Measurements from ENCODE around the gene ZNF831.

ZNF831 gene

DNA sequence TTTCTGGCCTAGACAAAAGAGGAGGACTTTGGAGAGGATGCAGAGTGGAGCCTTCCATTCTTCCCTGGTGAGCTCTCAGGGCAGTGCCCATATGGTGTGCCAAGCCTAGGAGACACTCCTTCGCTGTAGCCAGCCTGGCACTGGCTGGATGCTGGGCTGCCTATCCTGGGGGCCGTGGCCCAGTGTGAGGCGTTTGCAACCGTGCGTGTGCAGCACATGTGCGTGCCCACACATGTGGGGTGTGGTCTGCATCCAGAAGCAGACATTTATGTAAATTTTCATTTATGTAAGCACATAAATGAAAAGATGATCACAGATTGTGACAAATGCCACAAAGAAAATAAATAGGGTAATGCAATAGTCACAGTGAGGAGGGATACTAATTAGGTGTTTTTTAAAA, 35.8 kb upstream of the ZNF831 start:
- no peak for DNase-seq (ENCODE audit: low read depth)
- no peak overlapping the region for H3K4me3 ChIP-seq (ENCODE audit: low read depth, low read length)
- TF ChIP-seq, protein P1, sequence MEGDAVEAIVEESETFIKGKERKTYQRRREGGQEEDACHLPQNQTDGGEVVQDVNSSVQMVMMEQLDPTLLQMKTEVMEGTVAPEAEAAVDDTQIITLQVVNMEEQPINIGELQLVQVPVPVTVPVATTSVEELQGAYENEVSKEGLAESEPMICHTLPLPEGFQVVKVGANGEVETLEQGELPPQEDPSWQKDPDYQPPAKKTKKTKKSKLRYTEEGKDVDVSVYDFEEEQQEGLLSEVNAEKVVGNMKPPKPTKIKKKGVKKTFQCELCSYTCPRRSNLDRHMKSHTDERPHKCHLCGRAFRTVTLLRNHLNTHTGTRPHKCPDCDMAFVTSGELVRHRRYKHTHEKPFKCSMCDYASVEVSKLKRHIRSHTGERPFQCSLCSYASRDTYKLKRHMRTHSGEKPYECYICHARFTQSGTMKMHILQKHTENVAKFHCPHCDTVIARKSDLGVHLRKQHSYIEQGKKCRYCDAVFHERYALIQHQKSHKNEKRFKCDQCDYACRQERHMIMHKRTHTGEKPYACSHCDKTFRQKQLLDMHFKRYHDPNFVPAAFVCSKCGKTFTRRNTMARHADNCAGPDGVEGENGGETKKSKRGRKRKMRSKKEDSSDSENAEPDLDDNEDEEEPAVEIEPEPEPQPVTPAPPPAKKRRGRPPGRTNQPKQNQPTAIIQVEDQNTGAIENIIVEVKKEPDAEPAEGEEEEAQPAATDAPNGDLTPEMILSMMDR (IDR thresholded peaks at IDR 0.05; ENCODE audit: low read depth, low read length, missing control alignments), result no peak

- no peak overlapping the region for H3K4me3 ChIP-seq (ENCODE audit: low read depth, low read length)
- no peak for DNase-seq (ENCODE audit: low read depth)
- TF ChIP-seq, protein P1 (IDR thresholded peaks at IDR 0.05; ENCODE audit: low read depth, low read length, missing control alignments), result no peak
Observed at GRCh38 chr20:59131551-59132285, 31.9 kb upstream of the ZNF831 start.

- no peak for DNase-seq (ENCODE audit: low read depth)
- H3K4me3 ChIP-seq (ENCODE audit: low read depth, low read length), result no peak overlapping the region
- TF ChIP-seq, protein P1 (IDR thresholded peaks at IDR 0.05; ENCODE audit: low read depth, low read length, missing control alignments), result no peak
Observed at GRCh38 chr20:59134182-59134581, 29.4 kb upstream of the ZNF831 start.

DNA sequence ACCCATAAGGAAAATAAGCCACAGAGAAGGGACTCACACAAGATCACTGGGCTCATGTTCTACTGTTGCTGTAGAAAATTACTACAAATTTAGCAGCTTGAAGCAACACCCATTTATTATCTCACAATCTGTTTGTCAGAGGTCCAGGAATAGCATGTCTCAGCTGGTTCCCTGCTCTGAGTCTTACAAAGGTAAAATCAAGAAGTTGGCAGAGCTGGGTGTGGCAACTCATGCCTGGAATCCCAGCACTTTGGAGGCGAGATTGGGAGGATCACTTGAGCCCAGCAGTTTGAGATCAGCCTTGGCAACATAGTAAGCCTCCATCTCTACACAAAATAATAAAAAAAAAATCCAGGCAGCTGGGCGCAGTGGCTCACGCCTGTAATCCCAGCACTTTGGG, 28.5 kb upstream of the ZNF831 start:
- H3K4me3 ChIP-seq (ENCODE audit: low read depth, low read length), result no peak overlapping the region
- no peak for DNase-seq (ENCODE audit: low read depth)
- TF ChIP-seq, protein P1 (IDR thresholded peaks at IDR 0.05; ENCODE audit: low read depth, low read length, missing control alignments), result no peak

- DNase-seq (ENCODE audit: low read depth), result no peak
- no peak overlapping the region for H3K4me3 ChIP-seq (ENCODE audit: low read depth, low read length)
- TF ChIP-seq, protein P1 (IDR thresholded peaks at IDR 0.05; ENCODE audit: low read depth, low read length, missing control alignments), result no peak
Observed at GRCh38 chr20:59136027-59136426, 27.6 kb upstream of the ZNF831 start.

DNA sequence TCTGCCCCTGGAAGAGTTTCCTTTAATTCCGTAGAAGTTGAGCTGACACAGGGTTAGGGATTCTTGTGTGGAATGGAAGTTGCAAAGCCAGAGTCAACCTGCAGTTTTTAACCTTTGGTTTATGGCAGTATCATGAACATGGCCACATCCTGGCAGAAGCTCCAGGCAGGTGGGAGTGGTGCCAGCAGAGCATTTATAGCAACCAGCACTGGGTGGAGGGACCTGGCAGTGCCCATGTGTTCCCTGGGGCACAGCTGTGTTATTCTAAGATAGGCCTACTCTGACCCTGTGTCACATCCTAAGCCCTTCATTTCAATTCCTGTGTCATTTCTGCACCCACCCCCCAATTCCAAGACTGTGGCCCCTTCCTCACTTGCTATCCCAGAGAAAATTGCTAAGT, 26.1 kb upstream of the ZNF831 start:
- TF ChIP-seq, protein P1 (IDR thresholded peaks at IDR 0.05; ENCODE audit: low read depth, low read length, missing control alignments), result no peak
- H3K4me3 ChIP-seq (ENCODE audit: low read depth, low read length), result no peak overlapping the region
- DNase-seq (ENCODE audit: low read depth), result no peak

Data from GM12864 (cell line).